ENCODE results near the gene SOX3.

- TF ChIP-seq, protein P1, sequence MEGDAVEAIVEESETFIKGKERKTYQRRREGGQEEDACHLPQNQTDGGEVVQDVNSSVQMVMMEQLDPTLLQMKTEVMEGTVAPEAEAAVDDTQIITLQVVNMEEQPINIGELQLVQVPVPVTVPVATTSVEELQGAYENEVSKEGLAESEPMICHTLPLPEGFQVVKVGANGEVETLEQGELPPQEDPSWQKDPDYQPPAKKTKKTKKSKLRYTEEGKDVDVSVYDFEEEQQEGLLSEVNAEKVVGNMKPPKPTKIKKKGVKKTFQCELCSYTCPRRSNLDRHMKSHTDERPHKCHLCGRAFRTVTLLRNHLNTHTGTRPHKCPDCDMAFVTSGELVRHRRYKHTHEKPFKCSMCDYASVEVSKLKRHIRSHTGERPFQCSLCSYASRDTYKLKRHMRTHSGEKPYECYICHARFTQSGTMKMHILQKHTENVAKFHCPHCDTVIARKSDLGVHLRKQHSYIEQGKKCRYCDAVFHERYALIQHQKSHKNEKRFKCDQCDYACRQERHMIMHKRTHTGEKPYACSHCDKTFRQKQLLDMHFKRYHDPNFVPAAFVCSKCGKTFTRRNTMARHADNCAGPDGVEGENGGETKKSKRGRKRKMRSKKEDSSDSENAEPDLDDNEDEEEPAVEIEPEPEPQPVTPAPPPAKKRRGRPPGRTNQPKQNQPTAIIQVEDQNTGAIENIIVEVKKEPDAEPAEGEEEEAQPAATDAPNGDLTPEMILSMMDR (IDR thresholded peaks at IDR 0.05 in 4 of 5, conservative IDR thresholded peaks at IDR 0.05 in 1 of 5) = no peak
- no peak for TF ChIP-seq POLR2A (IDR thresholded peaks at IDR 0.05)
These were observed 19.7 kb upstream of the SOX3 start for GRCh38 chrX:140524556-140524955.
